Measurements from ENCODE around the gene IGFL1. TPM values are rescaled to one million over a fixed set of nuclear protein-coding genes. Genes with fewer than 3 reads are reported as not detected.
"Not testable (repeated sequence)": the region's sequence is repeated elsewhere in the genome, so short reads cannot be mapped to it uniquely, and the experiment has no call there.

Gene IGFL1
- total and polyA plus RNA-seq, 4 donors = not detected

DNA sequence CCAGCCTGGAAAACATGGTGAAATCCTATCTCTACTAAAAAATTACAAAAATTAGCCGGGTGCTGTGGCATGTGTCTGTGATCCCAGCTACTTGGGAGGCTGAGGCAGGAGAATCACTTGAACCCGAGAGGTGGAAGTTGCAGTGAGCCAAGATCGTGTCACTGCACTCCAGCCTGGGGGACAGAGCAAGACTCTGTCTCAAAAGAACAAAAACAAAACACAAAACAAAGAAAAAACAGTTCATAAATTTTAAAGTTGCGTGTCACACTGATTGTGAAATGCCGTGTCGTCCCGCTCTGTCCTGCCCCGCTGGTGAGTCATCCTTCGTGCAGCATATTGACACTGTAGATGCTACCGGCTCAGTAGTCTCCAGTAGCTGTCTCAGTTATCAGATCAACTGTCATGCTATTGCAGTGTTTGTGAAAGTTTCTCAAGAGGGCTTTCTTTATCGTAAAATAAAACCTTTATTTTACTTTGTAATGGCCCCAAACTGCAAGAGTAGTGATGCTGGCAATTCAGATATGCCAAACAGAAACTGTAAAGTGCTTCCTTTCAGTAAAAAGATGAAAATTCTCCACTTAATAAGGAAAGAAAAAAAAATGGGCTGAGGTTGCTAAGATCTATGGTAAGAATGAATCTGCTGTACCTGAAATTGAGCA, 36.4 kb upstream of the IGFL1 start:
- Histone ChIP-seq H3K36me3 (ENCODE audit: control insufficient read depth in 4 of 4, insufficient read depth in 4 of 4, low read length in 4 of 4) (no peaks in the 10 kb centered on the region), H3K27me3 (ENCODE audit: control insufficient read depth in 3 of 3, insufficient read depth in 3 of 3, low read length in 2 of 3) (peaks cover 0 to 8% (median 3%) of the 10 kb centered on the region in 3 donors), H3K4me3 (no peak overlapping the region), H3K9ac (ENCODE audit: insufficient read depth in 1 of 2, low read length in 2 of 2) (no peak overlapping the region), H3K4me1 (ENCODE audit: control insufficient read depth in 5 of 5, insufficient read depth in 5 of 5, low read length in 5 of 5) (no peaks in the 10 kb centered on the region), H3K9me3 (ENCODE audit: control insufficient read depth in 4 of 4, insufficient read depth in 3 of 4, low read length in 3 of 4) (no peaks in the 10 kb centered on the region), H3K27ac (ENCODE audit: low read depth in 1 of 2, low read length in 1 of 2) (no peak overlapping the region)
- no peak for TF ChIP-seq CTCF (IDR thresholded peaks at IDR 0.05; ENCODE audit: control extremely low read depth, extremely low read depth)
- ATAC-seq (ENCODE audit: insufficient read depth, low FRiP score) (peak; percentile 72), DNase-seq (peak in 1 of 3 donors; percentile 40)
- 23 to 33% methylated on average over 11 of the region's 11 CpGs for WGBS, 2 donors

DNA sequence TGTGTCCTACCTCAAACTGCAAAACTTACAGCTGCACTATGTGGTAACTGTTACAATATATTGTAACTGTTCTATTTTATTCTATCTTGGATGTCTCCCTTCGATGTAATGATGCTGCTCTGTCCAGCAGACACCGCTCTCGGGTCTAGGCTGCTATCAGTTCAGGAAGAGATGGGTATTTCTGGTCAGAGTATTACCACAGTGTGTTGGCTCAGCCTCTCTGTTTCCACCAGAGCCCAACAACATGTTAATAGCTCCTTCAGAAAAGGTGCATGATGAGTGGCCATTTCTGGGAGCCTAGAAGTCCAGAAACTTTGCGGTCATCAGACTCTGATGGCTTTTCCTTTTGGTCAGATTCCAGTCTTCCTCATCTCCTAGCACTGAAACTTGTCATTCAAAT, 35.9 kb upstream of the IGFL1 start:
- 71 to 83% methylated on average over 4 of the region's 4 CpGs for WGBS, 2 donors
- Histone ChIP-seq H3K4me3 (no peak overlapping the region), H3K9me3 (ENCODE audit: control insufficient read depth in 4 of 4, insufficient read depth in 3 of 4, low read length in 3 of 4) (no peaks in the 10 kb centered on the region), H3K4me1 (ENCODE audit: control insufficient read depth in 5 of 5, insufficient read depth in 5 of 5, low read length in 5 of 5) (no peaks in the 10 kb centered on the region), H3K36me3 (ENCODE audit: control insufficient read depth in 4 of 4, insufficient read depth in 4 of 4, low read length in 4 of 4) (no peaks in the 10 kb centered on the region), H3K9ac (ENCODE audit: insufficient read depth in 1 of 2, low read length in 2 of 2) (no peak overlapping the region), H3K27me3 (ENCODE audit: control insufficient read depth in 3 of 3, insufficient read depth in 3 of 3, low read length in 2 of 3) (peaks cover 0 to 8% (median under 1%) of the 10 kb centered on the region in 3 donors), H3K27ac (ENCODE audit: low read depth in 1 of 2, low read length in 1 of 2) (no peak overlapping the region)
- DNase-seq (no peak), ATAC-seq (ENCODE audit: insufficient read depth, low FRiP score) (no peak)
- TF ChIP-seq CTCF (IDR thresholded peaks at IDR 0.05; ENCODE audit: control extremely low read depth, extremely low read depth) = no peak

- Histone ChIP-seq H3K4me3 (no peak overlapping the region), H3K4me1 (ENCODE audit: control insufficient read depth in 5 of 5, insufficient read depth in 5 of 5, low read length in 5 of 5) (no peaks in the 10 kb centered on the region), H3K9me3 (ENCODE audit: control insufficient read depth in 4 of 4, insufficient read depth in 3 of 4, low read length in 3 of 4) (no peaks in the 10 kb centered on the region), H3K27ac (ENCODE audit: low read depth in 1 of 2, low read length in 1 of 2) (no peak overlapping the region), H3K9ac (ENCODE audit: insufficient read depth in 1 of 2, low read length in 2 of 2) (no peak overlapping the region), H3K27me3 (ENCODE audit: control insufficient read depth in 3 of 3, insufficient read depth in 3 of 3, low read length in 2 of 3) (peaks cover 0 to 6% (median 0%) of the 10 kb centered on the region in 3 donors), H3K36me3 (ENCODE audit: control insufficient read depth in 4 of 4, insufficient read depth in 4 of 4, low read length in 4 of 4) (no peaks in the 10 kb centered on the region)
- DNase-seq = no peak
- no peak for TF ChIP-seq CTCF (IDR thresholded peaks at IDR 0.05; ENCODE audit: control extremely low read depth, extremely low read depth)
- ATAC-seq (ENCODE audit: insufficient read depth, low FRiP score) = no peak
- WGBS, 2 donors = 92 to 98% methylated on average over 3 of the region's 3 CpGs
Measured at GRCh38 chr19:46195104-46195503, 34.4 kb upstream of the IGFL1 start.

DNA sequence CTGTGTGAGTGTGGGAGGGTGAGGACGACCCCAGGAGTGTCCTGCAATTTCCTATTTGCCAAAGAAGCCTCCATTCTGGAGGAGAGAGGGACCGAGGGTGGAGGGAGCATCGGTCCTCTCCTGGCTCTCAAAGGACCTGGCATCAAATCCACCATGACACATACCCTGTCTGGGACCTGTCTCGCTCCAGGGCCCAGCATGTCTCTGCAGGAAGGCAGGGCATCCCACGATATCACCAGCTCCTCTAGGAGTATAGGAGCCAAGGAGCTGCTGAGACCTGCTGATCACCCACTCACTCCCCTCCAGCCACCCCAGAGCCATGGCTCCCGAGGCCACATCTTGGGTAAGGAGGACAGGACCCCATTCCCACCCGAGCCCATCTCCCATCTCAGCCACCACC, 33.6 kb upstream of the IGFL1 start:
- H3K4me3 ChIP-seq; H3K9ac ChIP-seq (ENCODE audit: insufficient read depth in 1 of 2, low read length in 2 of 2); H3K9me3 ChIP-seq (ENCODE audit: control insufficient read depth in 4 of 4, insufficient read depth in 3 of 4, low read length in 3 of 4); H3K27ac ChIP-seq (ENCODE audit: low read depth in 1 of 2, low read length in 1 of 2); H3K4me1 ChIP-seq (ENCODE audit: control insufficient read depth in 5 of 5, insufficient read depth in 5 of 5, low read length in 5 of 5); H3K36me3 ChIP-seq (ENCODE audit: control insufficient read depth in 4 of 4, insufficient read depth in 4 of 4, low read length in 4 of 4); ATAC-seq (ENCODE audit: insufficient read depth, low FRiP score); DNase-seq; H3K27me3 ChIP-seq (ENCODE audit: control insufficient read depth in 3 of 3, insufficient read depth in 3 of 3, low read length in 2 of 3): not testable (repeated sequence)
- WGBS, 2 donors = 77 to 80% methylated on average over 7 of the region's 7 CpGs
